GM23248 (cell line): Measurements from ENCODE around the gene MYRF.

Experiments
- EZH2 ChIP-seq: fragments of 200-600 bp; sonication (generic); IDR thresholded peaks from 2 replicates; pipeline ENCODE4 v1.6.1; 2018; ENCODE audit warnings: antibody characterized with exemption, mild to moderate bottlenecking; ENCODE audit not compliant: insufficient read depth, poor library complexity, severe bottlenecking
- EZH2phosphoT487 ChIP-seq: fragments of 200-600 bp; sonication (generic); IDR thresholded peaks from 2 replicates; pipeline ENCODE4 v1.6.1; 2018; ENCODE audit warnings: antibody characterized with exemption, moderate library complexity, mild to moderate bottlenecking, low read depth; ENCODE audit not compliant: insufficient read depth

DNA sequence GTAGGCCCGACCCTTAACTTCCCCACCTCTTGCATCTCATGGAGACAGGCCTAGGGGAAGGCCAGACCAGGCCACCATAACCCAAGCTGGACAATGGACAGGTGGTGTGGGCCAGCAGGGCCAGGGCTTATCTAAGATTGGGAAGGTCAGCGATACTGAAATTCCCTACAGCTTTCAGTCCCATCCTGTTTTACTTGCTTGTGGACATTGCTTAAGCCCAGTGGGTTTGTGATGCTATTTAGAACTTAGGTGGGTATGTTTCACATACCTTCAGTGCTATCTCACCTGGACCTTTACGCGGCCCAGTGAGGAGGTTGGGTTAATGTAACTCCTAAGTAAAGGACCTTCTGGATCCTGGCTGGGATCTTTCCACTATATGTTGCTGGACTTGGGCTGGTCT lies 77.4 kb downstream of the MYRF start:
- TF ChIP-seq EZH2 (no peak), EZH2phosphoT487 (no peak)
